ENCODE data around the gene CDK2AP2. TPM values are rescaled to one million over a fixed set of nuclear protein-coding genes. Genes with fewer than 3 reads are reported as not detected.
"Not testable (repeated sequence)": the region's sequence is repeated elsewhere in the genome, so short reads cannot be mapped to it uniquely, and the experiment has no call there.

The CDK2AP2 gene
- total and polyA plus RNA-seq, 2 of the 8 experiments (the other 6 are each of a cell fraction or from before 2014, with no cell fraction given) = 49.6 to 65.1 TPM

DNA sequence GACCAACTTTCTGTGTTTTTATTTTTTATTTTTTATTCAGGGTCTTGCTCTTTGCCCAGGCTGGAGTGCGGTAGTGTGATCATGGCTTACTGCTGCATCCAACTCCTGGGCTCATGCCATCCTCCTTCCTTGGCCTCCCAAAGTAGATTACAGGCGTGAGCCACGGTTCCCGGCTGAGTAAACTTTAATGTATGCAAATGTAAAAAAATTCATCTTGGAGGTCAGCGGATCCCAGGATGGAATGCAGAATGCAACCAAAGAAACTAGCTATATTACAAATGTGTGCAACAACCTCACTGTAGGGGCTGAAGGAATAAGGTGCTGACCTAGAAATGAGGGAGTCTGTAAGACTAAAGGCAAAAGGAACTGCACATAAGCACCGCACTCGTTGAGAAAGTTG, 6.2 kb upstream of the CDK2AP2 start:
- TF ChIP-seq KDM4A (IDR thresholded peaks at IDR 0.05; ENCODE audit: low read depth, low read length, severe bottlenecking) = no peak
- Histone ChIP-seq H3K36me3 (ENCODE audit: control insufficient read depth in 2 of 4, insufficient read depth in 4 of 4, low read length in 3 of 4) (no peaks in the 10 kb centered on the region), H3K4me2 (ENCODE audit: insufficient read depth in 1 of 2, low read depth in 2 of 2, low read length in 2 of 2) (no peak overlapping the region), H3K4me3 (ENCODE audit: extremely low read depth in 1 of 4, insufficient read depth in 2 of 4, low read depth in 3 of 4, low read length in 4 of 4) (no peak overlapping the region), H3K14ac (ENCODE audit: insufficient read length) (no peak overlapping the region), H3K4ac (replicated peaks; ENCODE audit: insufficient read length, low read depth, low read length) (no peak overlapping the region), H3K18ac (ENCODE audit: extremely low read depth, low read length) (no peak overlapping the region), H3K9ac (replicated peaks in 1 of 4; ENCODE audit: extremely low read depth in 1 of 4, low read depth in 3 of 4, low read length in 3 of 4) (no peak overlapping the region; a peak in 2 of 7 replicates), H3K56ac (replicated peaks; ENCODE audit: insufficient read length, low read depth, low read length) (no peak overlapping the region), H2BK15ac (ENCODE audit: low read length) (no peak overlapping the region), H2BK5ac (ENCODE audit: low read depth, low read length) (no peak overlapping the region), H4K20me1 (replicated peaks in 1 of 2; ENCODE audit: control insufficient read depth in 1 of 2, insufficient read depth in 2 of 2, low read length in 2 of 2) (no peaks in the 10 kb centered on the region), H2AFZ (ENCODE audit: low read length) (no peak overlapping the region), H4K8ac (ENCODE audit: extremely low read depth, insufficient read depth, low read length) (no peak overlapping the region), H3K27me3 (replicated peaks in 1 of 4; ENCODE audit: control insufficient read depth in 3 of 4, extremely low read depth in 1 of 4, insufficient read depth in 3 of 4, low read length in 3 of 4) (peaks cover 0 to 8% (median 2%) of the 10 kb centered on the region in 4 experiments; a peak in 2 of 7 replicates), H4K91ac (replicated peaks; ENCODE audit: insufficient read length, low read length) (no peak overlapping the region), H3K79me1 (ENCODE audit: low read depth, low read length) (no peaks in the 10 kb centered on the region), H3K27ac (ENCODE audit: low read depth, low read length) (no peak overlapping the region), H2BK120ac (replicated peaks; ENCODE audit: low read depth, low read length) (no peak overlapping the region), H3K23me2 (ENCODE audit: low read depth, low read length) (peaks cover under 1% of the 10 kb centered on the region; the same call in 1 of the 2 replicates), H3K4me1 (replicated peaks in 1 of 4; ENCODE audit: control insufficient read depth in 3 of 4, insufficient read depth in 4 of 4, low read length in 3 of 4) (0 out of 7 replicates have a peak, but pooled peaks cover 0 to under 1% (median 0%) of the 10 kb centered on the region in 4 experiments), H3K23ac (ENCODE audit: insufficient read length) (no peak overlapping the region), H3K79me2 (ENCODE audit: control insufficient read depth in 1 of 2, insufficient read depth in 2 of 2, low read length in 2 of 2) (no peaks in the 10 kb centered on the region), H2BK12ac (ENCODE audit: low read depth, low read length) (no peak overlapping the region), H4K5ac (ENCODE audit: insufficient read length, low read depth, low read length) (no peak overlapping the region), H2BK20ac (ENCODE audit: low read length) (no peak overlapping the region), H3K9me3 (ENCODE audit: insufficient read depth in 2 of 2, low read depth in 1 of 2, low read length in 1 of 2) (no peaks in the 10 kb centered on the region), H2AK5ac (ENCODE audit: low read depth, low read length) (no peak overlapping the region)
- POLR2A ChIA-PET (ENCODE audit: partially characterized antibody) = no interaction called here
- FAIRE-seq = no peak
- CTCF ChIA-PET (ENCODE audit: partially characterized antibody) = no interaction called here
- DNase-seq (ENCODE audit: low read depth in 1 of 2, low spot score in 2 of 2) = no peak
- 90% methylated on average over 7 of the region's 7 CpGs; no CpG with 5 or more reads in 1 of the 2 experiments for WGBS, 2 experiments (ENCODE audit: extremely low coverage in 1 of 2, insufficient coverage in 1 of 2, insufficient read length in 1 of 2, insufficient replicate concordance in 2 of 2, low coverage in 1 of 2, low lambda C conversion rate in 2 of 2, missing lambda C conversion rate in 1 of 2)

DNA sequence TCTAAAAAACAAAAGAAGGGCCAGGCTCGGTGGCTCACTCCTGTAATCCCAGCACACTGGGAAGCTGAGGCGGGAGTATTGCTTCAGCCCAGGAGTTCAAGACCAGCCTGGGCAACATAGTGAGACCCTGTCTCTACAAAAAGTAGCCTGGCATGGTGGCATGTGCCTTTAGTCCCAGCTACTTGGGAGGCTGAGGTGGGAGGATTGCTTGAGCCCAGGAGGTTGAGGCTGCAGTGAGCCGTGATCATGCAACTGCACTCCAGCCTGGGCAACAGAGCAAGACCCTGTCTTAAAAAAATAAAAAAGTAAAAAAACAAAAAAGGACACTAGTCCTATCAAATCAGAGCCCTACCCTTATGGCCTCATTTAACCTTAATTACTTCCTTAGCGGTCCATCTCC, 3.6 kb upstream of the CDK2AP2 start:
- H3K79me1 ChIP-seq (ENCODE audit: low read depth, low read length); H4K91ac ChIP-seq (replicated peaks; ENCODE audit: insufficient read length, low read length); H2AFZ ChIP-seq (ENCODE audit: low read length); H2BK12ac ChIP-seq (ENCODE audit: low read depth, low read length); H3K36me3 ChIP-seq (ENCODE audit: control insufficient read depth in 2 of 4, insufficient read depth in 4 of 4, low read length in 3 of 4); H2AK5ac ChIP-seq (ENCODE audit: low read depth, low read length); H3K18ac ChIP-seq (ENCODE audit: extremely low read depth, low read length); H2BK20ac ChIP-seq (ENCODE audit: low read length); FAIRE-seq; H4K20me1 ChIP-seq (replicated peaks in 1 of 2; ENCODE audit: control insufficient read depth in 1 of 2, insufficient read depth in 2 of 2, low read length in 2 of 2); H2BK120ac ChIP-seq (replicated peaks; ENCODE audit: low read depth, low read length); H3K9ac ChIP-seq (replicated peaks in 1 of 4; ENCODE audit: extremely low read depth in 1 of 4, low read depth in 3 of 4, low read length in 3 of 4); H4K8ac ChIP-seq (ENCODE audit: extremely low read depth, insufficient read depth, low read length); H3K27me3 ChIP-seq (replicated peaks in 1 of 4; ENCODE audit: control insufficient read depth in 3 of 4, extremely low read depth in 1 of 4, insufficient read depth in 3 of 4, low read length in 3 of 4); H3K9me3 ChIP-seq (ENCODE audit: insufficient read depth in 2 of 2, low read depth in 1 of 2, low read length in 1 of 2); H3K4me3 ChIP-seq (ENCODE audit: extremely low read depth in 1 of 4, insufficient read depth in 2 of 4, low read depth in 3 of 4, low read length in 4 of 4); H3K23ac ChIP-seq (ENCODE audit: insufficient read length); H3K27ac ChIP-seq (ENCODE audit: low read depth, low read length); H4K5ac ChIP-seq (ENCODE audit: insufficient read length, low read depth, low read length); H2BK5ac ChIP-seq (ENCODE audit: low read depth, low read length); H3K4ac ChIP-seq (replicated peaks; ENCODE audit: insufficient read length, low read depth, low read length); H3K56ac ChIP-seq (replicated peaks; ENCODE audit: insufficient read length, low read depth, low read length); H2BK15ac ChIP-seq (ENCODE audit: low read length); POLR2A ChIA-PET (ENCODE audit: partially characterized antibody); H3K4me2 ChIP-seq (ENCODE audit: insufficient read depth in 1 of 2, low read depth in 2 of 2, low read length in 2 of 2); H3K14ac ChIP-seq (ENCODE audit: insufficient read length); DNase-seq (ENCODE audit: low read depth in 1 of 2, low spot score in 2 of 2); H3K79me2 ChIP-seq (ENCODE audit: control insufficient read depth in 1 of 2, insufficient read depth in 2 of 2, low read length in 2 of 2): not testable (repeated sequence)
- Histone ChIP-seq H3K23me2 (ENCODE audit: low read depth, low read length) (peaks cover 10% of the 10 kb centered on the region), H3K4me1 (replicated peaks in 1 of 4; ENCODE audit: control insufficient read depth in 3 of 4, insufficient read depth in 4 of 4, low read length in 3 of 4) (peaks cover 0 to 11% (median 3%) of the 10 kb centered on the region in 4 experiments; a peak in 6 of 7 replicates)
- WGBS, 2 experiments (ENCODE audit: extremely low coverage in 1 of 2, insufficient coverage in 1 of 2, insufficient read length in 1 of 2, insufficient replicate concordance in 2 of 2, low coverage in 1 of 2, low lambda C conversion rate in 2 of 2, missing lambda C conversion rate in 1 of 2) = 86% methylated on average over 4 of the region's 4 CpGs; no CpG with 5 or more reads in 1 of the 2 experiments
- CTCF ChIA-PET (ENCODE audit: partially characterized antibody) = interaction anchor here (0.6 to 0.9 kb wide), 3 partner anchors 19 to 194 kb away, joined by 3 to 4 read pairs (median 3); no protein-coding TSS in a partner anchor
